HG02938 (cell line): Measurements from ENCODE around the gene GNA14.
"Not testable (repeated sequence)": the region's sequence is repeated elsewhere in the genome, so short reads cannot be mapped to it uniquely, and the experiment has no call there.

Experiments
- ATAC-seq: cut with Tn5 transposase; IDR thresholded peaks from one replicate; pipeline ENCODE4 v1.9.1; 2021; ENCODE audit warnings: mild to moderate bottlenecking, moderate library complexity; ENCODE audit not compliant: unreplicated experiment

GNA14 gene

DNA sequence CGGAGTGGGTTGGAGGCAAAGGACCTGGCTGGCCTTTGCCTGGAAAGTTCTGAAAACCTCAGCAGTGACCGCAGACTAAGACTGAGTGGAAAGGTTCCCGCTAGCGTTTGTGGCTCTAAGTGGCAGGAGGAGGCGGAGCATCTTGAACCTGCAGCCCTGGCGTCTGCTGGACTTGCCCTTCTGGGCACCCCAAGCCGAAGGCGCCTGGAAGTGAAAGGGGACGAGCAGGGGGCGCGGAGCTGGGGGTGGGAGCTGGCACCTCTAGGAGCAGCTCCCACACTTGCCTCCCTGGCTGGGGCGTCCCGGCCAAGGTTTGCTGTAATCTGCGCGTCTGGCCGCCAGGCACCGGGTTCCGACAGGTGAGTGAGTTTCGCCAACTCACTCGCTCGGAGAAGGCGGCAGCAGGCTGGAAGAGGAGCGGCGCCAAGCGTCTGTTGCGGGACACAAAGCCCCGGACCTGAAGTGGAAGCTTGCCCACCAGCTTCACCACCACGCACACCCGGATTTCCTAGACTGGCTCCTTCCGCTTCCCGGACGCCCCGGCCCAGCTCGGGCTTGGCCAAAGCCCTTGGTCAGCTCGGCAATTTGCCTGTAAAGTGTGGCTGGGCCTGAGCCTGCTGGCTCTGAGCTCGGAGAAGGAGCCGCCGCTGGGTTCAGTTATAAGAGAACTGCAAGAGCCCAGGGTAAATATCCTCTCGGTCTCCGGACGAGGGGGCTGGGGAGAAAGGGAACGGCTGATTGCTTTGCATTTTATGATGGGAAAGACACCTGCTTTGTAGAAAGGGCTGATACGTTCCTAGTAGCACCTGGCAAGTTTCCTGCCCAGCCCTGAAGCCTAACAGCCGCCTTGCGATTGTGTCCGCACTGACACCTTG, at the start of gene GNA14:
Gene GNA14, minus strand, starts transcription at position 89 of the 875 bp plus-strand sequence. CDS start 529 bp downstream, outside the sequence.
- ATAC-seq, result no peak

DNA sequence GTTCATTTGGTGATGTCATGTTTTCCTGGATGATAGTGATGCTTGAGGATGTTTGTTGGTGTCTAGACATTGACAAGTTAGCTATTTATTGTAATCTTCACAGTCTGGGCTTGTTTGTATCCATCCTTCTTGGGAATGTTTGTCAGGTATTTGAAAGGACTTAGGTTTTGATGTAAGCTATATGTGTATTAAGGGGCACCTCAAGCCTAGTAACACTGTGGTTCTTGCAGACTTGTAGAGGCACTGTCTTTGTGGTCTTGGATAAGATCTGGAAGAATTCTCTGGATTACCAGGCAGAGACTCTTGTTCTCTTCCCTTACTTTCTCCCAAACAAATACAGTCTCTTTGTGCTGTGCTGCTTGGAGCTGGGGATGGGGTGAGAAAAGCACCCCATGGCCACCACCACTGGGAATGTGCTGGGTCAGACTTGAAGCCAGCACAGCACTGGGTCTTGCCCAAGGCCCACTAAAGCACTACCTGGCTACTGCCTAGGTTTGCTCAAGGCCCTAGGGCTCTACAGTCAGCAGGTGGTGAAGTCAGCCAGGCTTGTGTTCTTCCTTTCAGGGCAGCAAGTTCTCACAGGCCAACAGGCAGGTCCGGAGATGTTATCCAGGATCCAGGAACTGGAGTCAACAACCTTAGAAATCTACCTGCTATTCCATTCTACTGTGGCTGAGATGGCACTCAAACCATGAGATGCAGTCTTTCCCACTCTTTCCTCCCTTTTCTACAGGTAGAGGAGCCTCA, 49.3 kb upstream of the GNA14 start:
- no peak for ATAC-seq

DNA sequence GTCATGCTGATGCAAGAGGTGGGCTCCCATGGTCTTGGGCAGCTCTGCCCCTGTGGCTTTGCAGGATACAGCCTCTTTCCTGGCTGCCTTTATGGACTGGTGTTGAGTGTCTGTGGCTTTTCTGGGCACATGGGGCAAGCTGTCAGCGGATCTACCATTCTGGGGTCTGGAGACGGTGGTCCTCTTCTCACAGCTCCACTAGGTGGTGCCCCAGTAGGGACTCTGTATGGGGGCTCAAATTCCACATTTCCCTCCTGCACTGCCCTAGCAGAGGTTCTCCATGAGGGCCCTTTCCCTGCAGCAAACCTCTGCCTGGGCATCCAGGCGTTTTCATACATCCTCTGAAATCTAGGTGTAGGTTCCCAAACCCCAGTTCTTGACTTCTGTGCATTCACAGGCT, 42.6 kb upstream of the GNA14 start:
- ATAC-seq, result not testable (repeated sequence)

DNA sequence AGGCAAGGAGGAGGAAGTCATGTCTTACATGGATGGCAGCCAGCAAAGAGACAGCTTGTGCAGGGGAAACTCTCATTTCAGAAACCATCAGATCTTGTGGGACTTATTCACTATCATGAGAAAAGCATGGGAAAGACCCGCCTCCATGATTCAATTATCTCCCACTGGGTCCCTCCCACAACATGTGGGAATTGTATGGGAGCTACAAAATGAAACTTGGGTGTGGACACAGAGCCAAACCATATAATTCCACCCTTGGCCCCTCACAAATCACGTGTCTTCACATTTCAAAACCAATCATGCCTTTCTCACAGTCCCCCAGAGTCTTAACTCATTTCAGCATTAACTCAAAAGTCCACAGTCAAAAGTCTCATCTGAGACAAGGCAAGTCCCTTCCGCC, 42.0 kb upstream of the GNA14 start:
- ATAC-seq, result not testable (repeated sequence)

DNA sequence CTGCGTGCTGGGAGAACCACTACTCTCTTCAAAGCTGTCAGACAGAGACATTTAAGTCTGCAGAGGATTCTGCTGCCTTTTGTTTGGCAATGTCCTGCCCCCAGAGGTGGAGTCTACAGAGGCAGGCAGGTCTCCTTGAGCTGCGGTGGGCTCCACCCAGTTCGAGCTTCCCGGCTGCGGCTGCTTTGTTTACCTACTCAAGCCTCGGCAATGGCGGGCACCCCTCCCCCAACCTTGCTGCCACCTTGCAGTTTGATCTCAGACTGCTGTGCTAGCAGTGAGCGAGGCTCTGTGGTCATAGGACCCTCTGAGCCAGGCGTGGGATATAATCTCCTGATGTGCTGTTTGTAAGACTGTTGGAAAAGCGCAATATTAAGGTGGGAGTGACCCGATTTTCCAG, 39.6 kb upstream of the GNA14 start:
- ATAC-seq, result not testable (repeated sequence)

DNA sequence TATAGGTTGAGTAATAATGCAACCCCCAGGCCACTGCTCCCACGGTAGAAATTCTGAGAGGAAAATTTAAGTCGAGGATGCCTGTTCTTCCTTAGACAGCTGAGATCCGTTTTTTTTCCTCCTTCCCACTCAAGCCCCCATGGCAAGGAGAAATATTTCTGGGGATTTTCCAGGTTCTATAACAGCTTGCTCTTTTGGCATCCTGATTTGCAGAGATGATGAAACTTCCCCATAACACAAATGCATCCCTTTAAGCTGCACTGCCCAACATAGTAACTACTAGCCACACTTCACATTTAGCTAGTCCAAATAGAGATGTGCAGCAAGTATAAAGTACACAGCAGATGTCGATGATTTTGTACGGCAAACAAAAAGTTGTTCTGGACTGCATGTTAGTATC, 32.5 kb upstream of the GNA14 start:
- no peak for ATAC-seq

DNA sequence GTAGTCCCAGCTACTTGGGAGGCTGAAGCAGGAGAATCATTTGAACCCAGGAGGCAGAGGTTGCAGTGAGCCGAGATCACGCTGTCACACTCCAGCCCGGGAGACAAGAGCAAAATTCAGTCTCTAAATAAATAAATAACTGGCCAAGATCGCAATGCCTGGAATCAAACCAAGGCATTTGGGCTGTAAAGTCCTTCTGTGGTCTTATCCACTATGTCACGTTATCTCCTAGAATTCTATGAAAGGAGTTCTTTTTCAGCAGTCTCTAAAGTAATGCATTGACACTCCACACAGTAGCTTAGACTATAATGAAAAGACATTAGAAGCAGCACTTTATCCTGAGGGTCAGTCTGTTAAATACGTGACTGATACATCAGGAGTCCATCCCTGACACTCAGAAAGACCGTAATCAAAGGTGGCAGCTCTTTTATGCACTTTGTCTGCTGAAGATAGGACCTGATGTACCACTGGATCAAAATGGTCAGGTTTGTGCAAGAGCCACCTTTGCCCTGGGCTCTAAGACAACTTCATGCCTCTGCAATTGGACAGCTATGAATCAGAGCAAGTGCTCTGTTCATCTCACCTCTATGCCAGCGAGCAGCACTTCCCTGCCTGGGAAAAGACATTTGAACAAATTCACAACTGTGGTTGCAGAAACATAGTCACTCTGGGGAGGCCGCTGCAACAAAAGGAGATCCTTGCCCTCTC, 31.7 kb upstream of the GNA14 start:
- no peak for ATAC-seq

DNA sequence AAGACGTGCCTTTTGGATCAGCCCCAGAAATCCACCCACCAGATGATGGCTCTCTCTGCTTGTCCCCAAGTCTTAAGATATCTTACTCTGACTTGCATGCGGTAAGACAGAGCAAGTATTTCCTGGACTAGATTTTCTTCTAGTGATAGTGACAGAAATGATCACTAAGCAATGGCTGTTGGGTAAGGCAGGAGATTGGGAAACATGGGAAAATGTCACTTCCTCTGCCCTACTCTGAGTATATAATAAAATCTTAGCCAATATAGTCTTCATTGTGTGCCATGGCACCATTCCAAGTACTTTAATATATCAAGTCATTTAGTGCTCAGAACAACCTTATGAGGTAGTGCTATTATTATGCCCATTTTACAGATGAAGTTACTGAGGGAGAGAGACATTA, 31.0 kb upstream of the GNA14 start:
- no peak for ATAC-seq

DNA sequence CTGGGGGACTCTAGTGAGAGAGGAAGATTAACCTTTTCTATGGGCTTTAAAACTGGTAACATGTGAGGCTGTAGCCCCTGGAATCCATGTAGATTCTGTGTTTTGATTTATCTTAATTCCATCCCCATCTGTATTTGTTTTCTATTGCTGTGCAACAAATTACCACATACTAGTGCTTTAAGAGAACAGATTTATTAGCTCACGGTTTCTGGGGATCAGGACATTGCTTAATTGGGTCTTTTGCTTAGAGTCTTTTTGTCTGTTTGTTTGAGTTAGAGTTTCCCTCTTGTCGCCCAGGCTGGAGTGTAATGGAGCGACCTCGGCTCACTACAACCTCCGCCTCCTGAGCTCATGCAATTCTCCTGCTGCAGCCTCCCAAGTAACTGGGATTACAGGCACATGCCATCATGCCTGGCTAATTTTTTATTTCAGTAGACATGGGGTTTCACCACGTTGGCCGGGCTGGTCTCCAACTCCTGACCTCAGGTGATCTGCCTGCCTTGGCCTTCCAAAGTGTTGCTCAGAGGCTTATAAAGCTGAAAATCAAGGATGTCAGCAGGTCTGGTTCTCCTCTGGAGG, 29.9 kb upstream of the GNA14 start:
- no peak for ATAC-seq

DNA sequence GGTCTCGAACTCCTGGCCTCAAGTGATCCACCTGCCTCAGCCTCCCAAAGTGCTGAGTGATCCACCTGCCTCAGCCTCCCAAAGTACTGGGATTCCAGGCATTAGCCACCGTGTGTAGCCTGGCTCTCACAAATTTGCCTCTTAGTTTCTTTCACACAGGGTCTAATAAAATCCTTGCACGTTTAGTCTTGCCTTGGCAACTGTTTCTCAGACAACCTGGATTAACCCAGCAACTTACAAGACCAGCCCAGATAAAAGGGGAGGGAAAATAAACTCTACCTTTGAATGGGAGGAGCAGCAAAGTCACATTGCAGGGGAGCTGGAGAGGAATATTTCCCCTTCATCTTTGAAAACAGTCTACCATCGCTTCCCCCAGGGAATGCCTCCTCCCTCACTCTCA, 29.3 kb upstream of the GNA14 start:
- no peak for ATAC-seq

DNA sequence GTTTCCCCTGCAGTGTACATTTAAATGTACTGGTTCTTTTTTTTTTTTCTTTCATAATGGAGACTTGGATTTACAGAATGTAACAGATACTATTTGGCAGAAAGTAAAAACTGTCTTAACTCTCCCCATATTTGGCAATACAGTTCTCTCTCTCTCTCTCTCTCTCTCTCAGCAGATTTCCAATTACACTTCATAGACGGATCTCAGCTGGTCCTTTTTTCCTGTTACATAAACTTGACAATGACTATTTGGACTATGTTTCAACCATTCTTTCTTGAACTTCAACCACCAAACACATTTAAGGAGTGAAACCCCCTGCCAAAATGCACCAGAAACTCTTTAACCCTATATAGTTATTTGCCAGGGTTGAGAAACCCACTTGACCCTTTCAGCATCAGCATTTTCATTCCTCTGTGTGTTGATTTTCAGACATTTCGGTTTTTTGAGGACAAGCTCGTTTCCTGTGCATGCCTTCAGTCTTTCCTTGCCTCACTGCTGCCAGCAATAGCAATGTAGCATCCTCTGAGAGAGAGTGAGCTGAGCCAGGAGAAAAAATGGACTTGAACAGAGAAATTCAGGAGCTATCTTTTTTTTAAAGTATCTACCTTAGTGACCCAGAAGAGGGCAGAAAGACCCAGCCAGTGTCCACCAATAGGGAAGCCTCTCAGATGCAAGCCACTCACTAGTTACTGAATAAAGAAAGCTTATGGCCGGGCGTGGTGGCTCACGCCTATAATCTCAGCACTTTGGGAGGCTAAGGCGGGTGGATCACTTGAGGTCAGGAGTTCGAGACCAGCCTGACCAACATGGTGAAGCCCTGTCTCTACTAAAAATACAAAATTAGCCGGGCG, 26.0 kb upstream of the GNA14 start:
- ATAC-seq, result no peak

DNA sequence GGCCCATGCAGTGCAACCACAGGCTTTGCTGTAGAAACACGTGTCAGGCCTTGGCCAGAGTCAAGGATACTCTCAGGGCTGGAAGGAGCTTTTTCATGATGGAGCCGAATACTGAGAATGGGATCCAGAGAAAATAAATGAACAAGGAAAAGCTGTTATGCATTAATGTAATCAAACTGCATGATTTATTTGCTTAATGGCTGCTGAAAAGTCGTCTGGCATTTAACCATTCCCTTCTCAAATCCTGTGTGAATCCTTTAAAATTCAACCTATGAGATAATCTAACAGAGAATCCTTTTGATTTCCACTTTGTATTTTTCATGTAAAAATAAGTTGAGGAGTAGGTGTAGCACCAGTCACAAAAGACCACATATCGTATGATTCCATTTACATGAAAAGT, 24.1 kb upstream of the GNA14 start:
- ATAC-seq, result no peak

DNA sequence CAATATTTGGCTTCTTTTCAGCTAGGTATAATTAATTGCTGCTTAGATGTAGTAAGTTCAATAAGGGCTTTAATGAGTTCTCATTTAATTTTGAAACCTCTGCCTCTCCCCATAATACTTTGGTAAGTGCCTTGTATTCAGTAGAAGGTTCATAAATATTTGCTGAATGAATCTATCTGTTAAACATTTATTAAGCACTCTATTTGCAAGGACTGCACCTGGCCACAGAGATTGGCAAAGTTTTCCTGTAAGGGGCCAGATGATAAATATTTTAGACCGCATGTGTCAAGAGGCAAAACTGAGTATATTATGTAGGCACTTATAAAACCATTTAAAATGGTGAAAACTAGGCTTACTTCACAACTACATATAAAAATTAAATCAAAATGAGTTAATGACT, 19.0 kb upstream of the GNA14 start:
- no peak for ATAC-seq

DNA sequence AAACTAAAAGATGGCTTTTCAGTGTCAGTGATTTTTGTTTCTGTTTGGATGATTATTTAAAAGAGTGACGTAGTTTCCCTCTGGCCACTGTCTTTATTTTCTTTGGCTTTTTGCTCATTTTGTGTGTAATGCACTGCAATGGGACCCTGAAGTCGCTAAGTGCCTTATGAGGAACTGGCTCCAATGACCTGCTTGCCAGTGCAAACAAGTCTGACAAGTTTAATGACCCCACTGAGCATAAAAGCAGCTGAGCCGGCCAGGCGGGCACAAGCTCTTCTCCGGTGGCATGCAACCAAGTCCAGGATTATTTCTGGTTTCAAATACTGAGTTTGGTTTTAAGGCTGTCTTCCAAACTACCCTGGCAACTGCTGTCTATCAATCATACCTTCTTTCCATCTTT, 15.6 kb upstream of the GNA14 start:
- ATAC-seq, result no peak

DNA sequence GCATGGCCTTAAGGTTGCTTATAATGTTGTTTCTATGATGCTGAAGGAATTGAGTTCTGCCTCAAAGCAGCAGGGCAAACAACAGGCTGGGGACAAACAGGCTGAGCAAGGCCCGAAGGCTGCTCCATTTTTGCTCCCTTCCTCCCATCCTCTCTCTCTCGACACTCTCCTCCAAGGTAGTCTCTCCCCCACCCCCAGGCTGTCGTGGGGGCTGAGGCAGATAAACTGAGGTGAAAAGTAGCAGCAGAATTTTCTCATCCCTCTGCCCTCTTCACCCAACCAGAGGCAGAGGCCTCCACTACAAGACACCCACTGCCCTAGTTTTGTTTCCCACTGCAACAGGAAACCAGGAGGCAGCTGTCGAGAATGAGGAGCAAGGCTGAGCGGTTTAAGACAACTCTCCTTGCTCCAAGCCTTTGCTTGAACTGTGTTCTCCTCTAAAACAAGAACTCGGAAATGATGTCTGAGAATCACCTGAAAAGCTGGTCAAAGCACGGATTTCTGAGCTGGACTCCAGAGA, 13.5 kb upstream of the GNA14 start:
- ATAC-seq, result no peak

DNA sequence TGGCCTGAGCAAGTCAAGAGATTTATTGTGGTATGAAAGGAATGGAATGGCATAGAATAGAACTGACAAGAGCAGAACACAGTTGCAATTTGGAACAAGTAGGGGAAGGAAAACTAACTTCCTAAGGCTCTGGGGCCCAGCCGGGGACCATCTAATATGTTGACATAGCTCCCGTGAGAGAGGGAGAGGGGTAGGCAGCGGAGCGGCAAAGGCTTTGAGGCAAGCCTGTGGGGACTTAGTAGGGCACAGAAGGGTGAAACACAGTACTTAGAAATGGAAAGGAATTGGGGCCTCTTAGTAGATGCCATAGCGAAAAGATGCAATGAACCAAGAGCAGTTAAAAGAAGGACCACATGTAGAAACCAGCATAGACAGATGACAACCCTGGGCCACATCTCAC, 11.8 kb upstream of the GNA14 start:
- ATAC-seq, result no peak

DNA sequence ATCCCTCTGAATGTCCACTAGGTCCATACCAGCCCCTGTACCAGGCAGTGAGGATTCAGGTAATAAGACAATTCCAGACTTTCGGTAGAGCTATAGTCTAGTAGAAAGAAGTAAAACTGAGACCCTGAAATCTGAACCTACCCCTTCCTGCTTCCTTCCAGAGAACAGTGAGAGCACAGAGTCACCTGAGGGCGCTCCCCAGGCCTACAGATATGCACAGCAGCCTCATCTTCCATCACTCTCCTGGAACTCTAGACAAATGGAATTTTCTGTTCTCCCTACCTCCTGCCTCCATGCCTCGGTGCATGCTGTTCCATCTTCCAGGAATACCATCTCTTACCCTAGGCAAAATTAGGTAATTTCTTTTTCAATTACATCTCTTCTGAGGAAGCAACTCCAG, 3.1 kb upstream of the GNA14 start:
- no peak for ATAC-seq

DNA sequence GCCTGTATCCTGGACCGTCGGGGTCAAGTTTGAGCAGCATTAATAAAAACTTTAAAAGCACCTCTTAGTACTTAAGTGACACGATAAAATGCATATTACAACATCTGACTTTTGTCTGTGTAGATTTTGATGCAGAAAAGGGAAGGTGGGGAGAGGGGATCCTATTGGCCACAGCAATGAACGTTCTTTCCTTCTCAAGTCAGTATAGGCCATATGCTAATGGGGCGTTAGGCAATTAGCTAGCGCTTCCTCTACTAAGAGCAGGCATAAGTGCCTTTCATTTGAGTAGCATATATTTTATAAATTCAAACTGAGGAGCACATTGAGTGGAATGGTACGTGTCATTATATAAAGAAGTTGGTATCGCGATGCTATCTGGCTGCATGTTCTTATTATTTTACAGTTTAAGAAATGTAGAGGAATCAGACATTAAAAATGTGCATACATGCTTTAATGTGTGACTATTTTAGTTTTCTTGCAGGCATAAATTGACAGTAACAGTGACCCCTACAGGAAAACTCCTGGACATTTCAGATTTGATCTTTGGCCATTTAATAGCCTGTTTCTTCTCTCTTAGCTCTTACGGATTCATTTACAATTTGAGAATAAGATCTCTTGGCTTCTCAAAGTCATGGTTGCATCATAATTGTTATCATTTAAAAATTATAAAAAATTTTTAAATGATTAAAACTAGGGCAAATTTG, 1.1 kb upstream of the GNA14 start:
- no peak for ATAC-seq
